Naive thymus-derived CD8-positive, alpha-beta T cell (primary cell): Measurements from ENCODE around the gene BICDL1. TPM values are rescaled to one million over a fixed set of nuclear protein-coding genes. Genes with fewer than 3 reads are reported as not detected.
A peak's percentile ranks its signal among the peaks of the same experiment; 100 is the strongest.

Experiments
- ATAC-seq, 2 donors: fragments of 150-1000 bp; cut with Tn5 transposase in 1 of 2; sonication (Bioruptor Pico), chemical (Tn5 transposase) in 1 of 2; 1 replicate in 1 of 2; 2 replicates in 1 of 2; pipeline ENCODE4 v1.10.0; 2021; ENCODE audit warnings: mild to moderate bottlenecking in 2 of 2, moderate library complexity in 2 of 2
- POLR2A ChIA-PET: fragments of 350-600 bp; sonication (Branson Sonifier 250); formaldehyde crosslinking; loops from one replicate; lab custom pipeline; 2021; ENCODE audit warnings: antibody characterized with exemption; lab: Charles Lee
- DNase-seq, 10 donors: peaks; one replicate each; pipeline versions ENCODE4 v3.0.0 to v3.0.0-alpha.2; 2020 to 2022
- H3K27ac Mint-ChIP-seq, 10 donors: one replicate each; pipeline ENCODE4 v1.8.0; 2020 to 2022; ENCODE audit warnings: mild to moderate bottlenecking in 10 of 10, mixed read lengths in 10 of 10, moderate library complexity in 4 of 10, inconsistent platforms in 1 of 10
- H3K27me3 Mint-ChIP-seq, 5 donors: one replicate each; pipeline ENCODE4 v1.8.0; 2021 to 2022; ENCODE audit warnings: mixed read lengths in 5 of 5
- H3K36me3 Mint-ChIP-seq, 3 donors: one replicate each; pipeline ENCODE4 v1.8.0; 2020 to 2022; ENCODE audit warnings: mixed read lengths in 3 of 3, mild to moderate bottlenecking in 2 of 3, inconsistent platforms in 1 of 3
- H3K4me1 Mint-ChIP-seq, 4 donors: one replicate each; pipeline ENCODE4 v1.8.0; 2021 to 2022; ENCODE audit warnings: mixed read lengths in 4 of 4
- H3K4me3 Mint-ChIP-seq, 10 donors: one replicate each; pipeline ENCODE4 v1.8.0; 2020 to 2022; ENCODE audit warnings: mild to moderate bottlenecking in 10 of 10, mixed read lengths in 10 of 10, moderate library complexity in 6 of 10, inconsistent platforms in 1 of 10
- H3K9me3 Mint-ChIP-seq, 9 donors: one replicate each; pipeline ENCODE4 v1.8.0; 2020 to 2022; ENCODE audit warnings: mixed read lengths in 9 of 9, mild to moderate bottlenecking in 3 of 9, inconsistent platforms in 1 of 9, moderate library complexity in 1 of 9
- polyA plus RNA-seq, 3 donors: library from polyadenylated mRNA; unstranded; fragments of 300-500 nt; fragmentation: Illumina TruSeq; gene quantifications; one replicate each; pipeline ENCODE4 v1.2.3, GENCODE V29; 2021
- total RNA-seq, 8 experiments: library from RNA in 2 of 8; stranded (reverse) in 2 of 8; gene quantifications; one replicate each; pipeline ENCODE4 v1.2.3 and lab custom pipeline; 2021 to 2026

The BICDL1 gene
- total and polyA plus RNA-seq, 5 experiments from 2014 or later = 1.2 to 157 (median 1.9) TPM

GRCh38 chr12:120110550-120111501 is 121.8 kb downstream of the BICDL1 start:
- POLR2A ChIA-PET = interaction anchor here (0.6 to 2.3 kb wide), 8 partner anchors 9 to 902 kb away, joined by 3 to 10 read pairs (median 6); partner anchors contain the start of genes BICDL1, RNU4-1, RNU4-2 and RPLP0
- peak overlapping the region; percentile 64 to 86 (median 80) for H3K4me3 Mint-ChIP-seq
- no peaks in the 10 kb centered on the region for H3K9me3 Mint-ChIP-seq
- H3K27me3 Mint-ChIP-seq = no peaks in the 10 kb centered on the region
- ATAC-seq (peak; percentile 83 to 86), DNase-seq (peak in 8 of 10 donors; percentile 8 to 60 (median 43))
- H3K4me1 Mint-ChIP-seq = peaks cover 40 to 82% (median 76%) of the 10 kb centered on the region in 4 donors
- peak overlapping the region; percentile 47 to 91 (median 80) for H3K27ac Mint-ChIP-seq
- peaks cover 0 to 48% (median 3%) of the 10 kb centered on the region in 3 donors for H3K36me3 Mint-ChIP-seq

- Mint-ChIP-seq H3K36me3 (peaks cover 0 to 25% (median 2%) of the 10 kb centered on the region in 3 donors), H3K27ac (peak overlapping the region in 9 of 10 donors; percentile 14 to 97 (median 92)), H3K9me3 (no peaks in the 10 kb centered on the region), H3K4me1 (peaks cover 39 to 82% (median 79%) of the 10 kb centered on the region in 4 donors), H3K27me3 (no peaks in the 10 kb centered on the region), H3K4me3 (peak overlapping the region; percentile 70 to 97 (median 91))
- DNase-seq = no peak
- no peak for ATAC-seq
- POLR2A ChIA-PET = interaction anchor here (0.6 to 3.1 kb wide), 6 partner anchors 11 to 161 kb away, joined by 3 to 23 read pairs (median 4); partner anchors contain the start of genes BICDL1 and RPLP0
These were observed 126.0 kb downstream of the BICDL1 start for GRCh38 chr12:120115066-120115465.

GRCh38 chr12:120115692-120116440 is 126.8 kb downstream of the BICDL1 start:
- Mint-ChIP-seq H3K4me1 (peaks cover 37 to 80% (median 76%) of the 10 kb centered on the region in 4 donors), H3K36me3 (peaks cover 0 to 25% (median 2%) of the 10 kb centered on the region in 3 donors), H3K27me3 (no peaks in the 10 kb centered on the region), H3K4me3 (peak overlapping the region; percentile 70 to 97 (median 91)), H3K9me3 (no peaks in the 10 kb centered on the region), H3K27ac (peak overlapping the region; percentile 80 to 97 (median 92))
- ATAC-seq (no peak), DNase-seq (peak in 1 of 10 donors; percentile 6)
- POLR2A ChIA-PET = interaction anchor here (0.6 to 4.9 kb wide), 11 partner anchors 11 to 175 kb away, joined by 3 to 35 read pairs (median 7); partner anchors contain the start of genes BICDL1, RNU4-2 and RPLP0

- peaks cover 0 to 25% (median 2%) of the 10 kb centered on the region in 3 donors for H3K36me3 Mint-ChIP-seq
- peak within 1 kb of the TSS; percentile 70 to 97 (median 91) for H3K4me3 Mint-ChIP-seq
- peak in 1 of 2 donors; percentile 81 for ATAC-seq
- no peaks in the 10 kb centered on the region for H3K27me3 Mint-ChIP-seq
- no peak for DNase-seq
- POLR2A ChIA-PET = interaction anchor here (0.7 to 4.9 kb wide), 9 partner anchors 10 to 175 kb away, joined by 3 to 35 read pairs (median 13); partner anchors contain the start of genes BICDL1, RNU4-2 and RPLP0
- peak within 1 kb of the TSS; percentile 80 to 97 (median 94) for H3K27ac Mint-ChIP-seq
- H3K9me3 Mint-ChIP-seq = no peaks in the 10 kb centered on the region
- H3K4me1 Mint-ChIP-seq = peaks cover 39 to 80% (median 76%) of the 10 kb centered on the region in 4 donors
These were observed 127.4 kb downstream of the BICDL1 start, which contains the start of gene RAB35 for GRCh38 chr12:120116441-120116791. TSS of gene RAB35 (minus strand) at chr12:120116753. CDS start at chr12:120116650, 103 bp downstream.

- no peaks in the 10 kb centered on the region for H3K9me3 Mint-ChIP-seq
- peak overlapping the region; percentile 76 to 95 (median 88) for H3K27ac Mint-ChIP-seq
- POLR2A ChIA-PET = interaction anchor here (0.5 to 4.9 kb wide), 14 partner anchors 9 to 331 kb away, joined by 3 to 35 read pairs (median 4); partner anchors contain the start of genes BICDL1, RNU4-2 and RPLP0
- H3K27me3 Mint-ChIP-seq = no peaks in the 10 kb centered on the region
- peaks cover 0 to 25% (median 2%) of the 10 kb centered on the region in 3 donors for H3K36me3 Mint-ChIP-seq
- peak; percentile 94 to 98 (median 98) for DNase-seq
- ATAC-seq = peak; percentile 77
- peak overlapping the region; percentile 70 to 95 (median 90) for H3K4me3 Mint-ChIP-seq
- H3K4me1 Mint-ChIP-seq = peaks cover 40 to 81% (median 77%) of the 10 kb centered on the region in 4 donors
These were observed 128.0 kb downstream of the BICDL1 start for GRCh38 chr12:120116792-120117651.

- peak overlapping the region; percentile 76 to 95 (median 87) for H3K27ac Mint-ChIP-seq
- peaks cover 0 to 17% (median 2%) of the 10 kb centered on the region in 3 donors for H3K36me3 Mint-ChIP-seq
- no peak for DNase-seq
- peak overlapping the region; percentile 70 to 95 (median 90) for H3K4me3 Mint-ChIP-seq
- POLR2A ChIA-PET = interaction anchor here (0.5 to 4.9 kb wide), 10 partner anchors 8 to 490 kb away, joined by 3 to 35 read pairs (median 5); partner anchors contain the start of genes BICDL1, RNU4-2 and RPLP0
- ATAC-seq = no peak
- no peaks in the 10 kb centered on the region for H3K27me3 Mint-ChIP-seq
- H3K4me1 Mint-ChIP-seq = peaks cover 38 to 76% (median 70%) of the 10 kb centered on the region in 4 donors
- no peaks in the 10 kb centered on the region for H3K9me3 Mint-ChIP-seq
These were observed 128.9 kb downstream of the BICDL1 start for GRCh38 chr12:120117961-120118320.

- POLR2A ChIA-PET = interaction anchor here (0.5 to 4.9 kb wide), 5 partner anchors 37 to 1913 kb away, joined by 3 to 35 read pairs (median 13); partner anchors contain the start of genes BICDL1, RNU4-2 and RPLP0
- Mint-ChIP-seq H3K27ac (peak overlapping the region in 8 of 10 donors; percentile 20 to 92 (median 55)), H3K4me3 (peak overlapping the region; percentile 70 to 95 (median 90)), H3K9me3 (no peaks in the 10 kb centered on the region), H3K27me3 (no peaks in the 10 kb centered on the region), H3K4me1 (peaks cover 38 to 77% (median 67%) of the 10 kb centered on the region in 4 donors), H3K36me3 (peaks cover 0 to 12% (median 0%) of the 10 kb centered on the region in 3 donors)
- no peak for ATAC-seq
- no peak for DNase-seq
These were observed 129.5 kb downstream of the BICDL1 start for GRCh38 chr12:120118321-120119061.

- Mint-ChIP-seq H3K9me3 (no peaks in the 10 kb centered on the region), H3K36me3 (peaks cover 0 to 5% (median 0%) of the 10 kb centered on the region in 3 donors), H3K27me3 (no peaks in the 10 kb centered on the region), H3K4me1 (peaks cover 39 to 79% (median 71%) of the 10 kb centered on the region in 4 donors), H3K4me3 (peak overlapping the region in 6 of 10 donors; percentile 7 to 46 (median 20)), H3K27ac (peak overlapping the region in 4 of 10 donors; percentile 37 to 82 (median 63))
- DNase-seq = no peak
- no peak for ATAC-seq
- POLR2A ChIA-PET = interaction anchor here (0.7 to 4.9 kb wide), 6 partner anchors 9 to 129 kb away, joined by 3 to 35 read pairs (median 5); partner anchors contain the start of gene RPLP0
These were observed 130.4 kb downstream of the BICDL1 start for GRCh38 chr12:120119271-120119973.

- Mint-ChIP-seq H3K4me3 (peak overlapping the region in 5 of 10 donors; percentile 16 to 70 (median 50)), H3K36me3 (peaks cover 0 to under 1% (median 0%) of the 10 kb centered on the region in 3 donors)
These were observed 132.3 kb downstream of the BICDL1 start for GRCh38 chr12:120121343-120121742.

More at GRCh38 chr12:120121343-120121742, 132.3 kb downstream of the BICDL1 start:
- H3K9me3 Mint-ChIP-seq = no peaks in the 10 kb centered on the region
- no peak for ATAC-seq
- peaks cover 25 to 62% (median 54%) of the 10 kb centered on the region in 4 donors for H3K4me1 Mint-ChIP-seq
- peak overlapping the region in 8 of 10 donors; percentile 15 to 93 (median 56) for H3K27ac Mint-ChIP-seq
- DNase-seq = no peak
- POLR2A ChIA-PET = interaction anchor here (0.6 kb wide), 1 partner anchor 1765 kb away, joined by 5 read pairs; no protein-coding TSS in a partner anchor
- H3K27me3 Mint-ChIP-seq = no peaks in the 10 kb centered on the region
